NCI-H2081 (cell line): ENCODE results near the gene STIMATE.
A peak's percentile ranks its signal among the peaks of the same experiment; 100 is the strongest.

Experiments used
- DNase-seq, 2 experiments: peaks; one replicate each; lab custom pipeline; 2025; lab: John Stamatoyannopoulos, UW

STIMATE gene

DNA sequence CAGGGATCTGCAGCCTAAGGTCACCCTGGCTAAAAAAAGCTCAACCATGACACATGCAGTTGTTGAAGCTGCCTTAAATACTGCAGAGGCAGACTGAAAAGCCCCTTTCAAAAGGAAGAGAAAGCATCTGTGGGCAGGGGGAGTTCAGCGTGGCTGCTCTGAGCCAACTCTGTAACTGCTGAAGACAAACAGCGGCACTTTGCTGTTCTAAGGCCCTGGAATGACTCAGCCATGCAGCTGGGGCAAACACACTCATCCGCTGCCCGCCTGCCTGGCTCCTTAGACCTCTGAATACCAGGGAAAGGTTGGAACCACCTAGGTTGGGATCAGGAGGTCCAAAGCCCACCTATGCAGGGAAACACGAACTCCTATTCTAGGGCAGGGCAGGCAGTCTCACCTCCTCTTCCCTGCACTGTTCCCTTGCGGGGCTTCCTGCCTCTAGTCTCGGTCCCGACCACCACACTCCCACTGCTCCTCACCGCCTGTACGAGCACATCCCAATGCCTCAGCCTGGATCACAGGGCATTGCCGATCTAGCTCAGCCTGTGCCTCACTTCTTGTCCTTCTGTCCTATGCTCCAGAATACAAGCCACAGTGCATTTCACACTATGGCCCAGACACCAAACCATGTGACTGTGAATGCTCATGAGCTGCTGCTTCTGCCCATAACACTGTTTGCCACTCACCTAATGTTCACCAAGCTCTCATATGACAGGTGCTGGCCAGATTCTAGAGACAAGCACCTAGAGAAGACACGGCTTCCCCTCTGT, 56.0 kb downstream of the STIMATE start:
- no peak for DNase-seq

DNA sequence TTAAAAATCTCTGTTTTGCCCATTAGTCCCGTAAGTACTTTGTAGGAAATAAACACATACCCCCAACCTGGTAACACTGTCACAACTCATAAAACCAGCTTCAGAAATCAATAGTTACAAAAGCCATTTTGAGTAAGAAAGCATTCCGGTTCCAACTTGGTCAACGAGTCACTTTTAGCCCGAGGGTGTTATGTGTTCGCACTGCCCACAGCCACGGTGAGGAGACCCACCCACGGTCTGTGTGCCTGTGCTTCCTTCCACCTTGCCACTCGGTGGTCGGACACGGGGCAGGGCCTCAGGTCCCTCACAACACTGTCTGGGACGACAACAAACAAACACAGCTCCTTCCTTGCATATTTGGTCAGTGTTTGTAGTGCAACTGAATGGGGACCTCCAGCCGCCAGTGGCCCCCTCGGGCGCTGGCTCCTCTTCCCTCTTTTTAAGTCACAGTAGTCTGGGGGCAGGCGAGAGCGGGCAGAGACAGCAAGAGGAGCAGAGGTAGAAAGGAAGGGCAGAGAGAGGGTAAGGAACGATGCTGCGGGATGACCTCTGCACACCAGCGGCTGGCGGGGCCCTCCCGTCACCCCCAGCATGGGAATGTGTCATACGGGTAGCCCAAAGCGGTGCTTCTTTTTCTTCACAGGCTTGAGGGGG, 57.3 kb downstream of the STIMATE start:
- DNase-seq: no peak

DNA sequence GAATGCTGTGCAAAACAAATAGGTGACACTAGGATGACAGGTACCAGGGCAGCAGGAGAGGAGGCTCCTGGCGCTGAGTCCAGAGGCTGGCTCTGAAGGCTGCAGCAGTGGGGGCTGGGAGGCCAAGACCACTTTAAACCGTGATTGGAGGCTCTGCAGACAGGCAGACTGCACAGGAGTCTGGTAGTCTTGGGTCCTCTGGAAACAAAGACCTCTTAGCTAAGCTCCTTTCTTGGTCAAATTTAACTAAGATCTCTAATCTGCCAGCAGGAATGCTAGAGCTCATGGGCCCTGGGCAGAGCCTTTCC, 58.1 kb downstream of the STIMATE start:
- no peak for DNase-seq

DNA sequence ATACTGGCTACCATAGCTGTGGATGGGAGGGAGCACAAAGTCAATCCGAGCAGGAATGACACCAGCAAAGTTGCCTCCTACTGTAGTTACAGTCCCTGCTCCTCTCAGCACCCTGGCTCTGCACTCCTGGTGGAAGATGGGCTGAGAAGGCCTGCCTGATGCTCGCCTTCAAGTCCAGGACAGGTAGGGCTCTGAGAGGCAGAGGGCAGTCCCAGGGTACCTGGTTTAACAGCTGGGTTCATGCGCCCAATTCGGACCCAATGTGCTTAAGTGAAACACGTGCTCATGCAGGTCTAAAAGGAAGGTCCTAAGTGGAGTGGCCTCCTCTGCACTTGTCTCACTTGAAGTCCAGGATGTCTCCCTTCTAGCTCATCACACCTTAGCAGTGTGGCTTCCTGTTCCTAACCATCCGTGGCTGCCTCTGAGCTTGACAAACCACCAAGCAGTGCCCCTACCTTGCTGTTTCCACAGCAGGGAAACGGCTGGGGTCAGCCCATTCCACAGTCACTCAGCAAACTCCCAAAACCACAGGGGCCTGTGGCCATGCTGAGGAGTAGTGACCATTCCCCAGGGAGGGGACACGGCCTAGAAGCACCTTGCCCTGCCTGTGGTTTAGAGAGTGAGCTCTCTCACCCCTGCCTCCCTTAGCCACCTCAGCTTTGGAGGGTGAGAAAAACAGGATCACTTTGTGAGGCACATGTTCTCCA, 58.6 kb downstream of the STIMATE start:
- no peak for DNase-seq

DNA sequence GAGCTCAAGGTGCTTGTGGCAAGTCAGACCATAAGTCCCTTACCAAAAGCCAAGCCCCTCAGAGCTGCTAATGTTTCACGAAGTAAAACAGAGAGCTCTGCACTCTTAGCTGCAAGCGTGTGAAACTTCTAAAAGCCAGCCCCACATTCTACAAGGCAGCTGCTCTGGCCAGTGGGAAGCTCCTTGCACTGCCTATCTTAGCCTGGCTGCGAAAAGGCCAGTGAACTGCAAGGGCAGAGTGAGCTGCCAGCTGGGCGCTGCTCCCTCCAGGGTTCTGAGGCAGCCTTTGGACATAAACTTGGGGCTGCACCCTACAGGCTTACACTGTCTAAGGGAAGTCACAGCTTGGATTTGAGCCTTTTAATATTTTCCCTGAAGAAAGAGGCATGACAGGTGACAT, 60.4 kb downstream of the STIMATE start:
- DNase-seq: no peak

DNA sequence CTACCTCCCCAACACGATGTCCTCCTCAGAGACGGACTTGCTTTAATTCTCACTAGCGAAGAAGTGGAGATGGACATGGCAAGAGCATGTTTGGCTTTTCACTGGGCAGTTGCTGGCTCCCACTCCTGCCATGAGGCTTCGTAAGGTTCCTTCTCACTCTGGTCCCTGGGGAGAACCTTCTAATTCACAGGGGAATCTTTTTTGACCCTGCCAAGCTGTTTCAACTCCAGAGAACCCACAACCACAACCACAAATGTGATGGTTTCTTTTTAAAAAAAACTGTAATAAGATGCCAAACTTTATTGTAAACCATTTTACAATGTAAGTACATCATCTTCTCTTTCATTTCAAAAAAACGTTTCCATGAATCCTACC, 60.9 kb downstream of the STIMATE start:
- DNase-seq: no peak

DNA sequence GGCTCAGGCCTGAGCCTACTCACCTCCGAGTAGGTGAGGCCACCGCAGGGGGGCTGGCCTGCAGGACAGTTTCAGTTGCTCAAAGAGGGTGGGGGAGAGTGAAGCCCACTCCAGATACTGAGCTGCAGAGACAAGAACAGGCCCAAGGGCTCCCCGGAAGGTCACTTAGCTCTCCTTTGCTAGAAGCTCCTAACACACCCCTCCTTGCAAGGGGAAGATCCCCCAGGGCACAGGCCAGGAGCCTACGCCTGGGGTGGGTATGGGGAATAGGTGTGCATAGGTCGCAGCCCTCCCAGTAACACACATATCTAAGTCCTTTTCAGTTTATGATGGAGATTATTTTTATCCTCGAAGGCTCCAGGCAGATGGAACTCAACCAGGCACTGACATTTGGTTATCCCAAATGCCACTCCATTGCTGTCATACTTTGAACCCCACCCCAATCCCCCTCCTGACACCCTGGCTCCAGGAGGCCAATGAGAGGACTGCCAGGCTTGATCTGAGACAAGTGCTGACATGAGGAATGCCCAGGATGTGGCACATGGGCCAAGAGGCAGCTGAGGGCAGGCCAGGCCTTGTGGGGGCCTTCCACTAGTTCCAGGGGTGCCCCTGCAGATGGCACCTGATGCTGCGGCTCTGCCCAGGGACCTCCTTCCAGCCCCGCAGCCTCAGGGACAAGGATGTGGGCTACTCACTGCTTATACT, 61.4 kb downstream of the STIMATE start:
- no peak for DNase-seq

DNA sequence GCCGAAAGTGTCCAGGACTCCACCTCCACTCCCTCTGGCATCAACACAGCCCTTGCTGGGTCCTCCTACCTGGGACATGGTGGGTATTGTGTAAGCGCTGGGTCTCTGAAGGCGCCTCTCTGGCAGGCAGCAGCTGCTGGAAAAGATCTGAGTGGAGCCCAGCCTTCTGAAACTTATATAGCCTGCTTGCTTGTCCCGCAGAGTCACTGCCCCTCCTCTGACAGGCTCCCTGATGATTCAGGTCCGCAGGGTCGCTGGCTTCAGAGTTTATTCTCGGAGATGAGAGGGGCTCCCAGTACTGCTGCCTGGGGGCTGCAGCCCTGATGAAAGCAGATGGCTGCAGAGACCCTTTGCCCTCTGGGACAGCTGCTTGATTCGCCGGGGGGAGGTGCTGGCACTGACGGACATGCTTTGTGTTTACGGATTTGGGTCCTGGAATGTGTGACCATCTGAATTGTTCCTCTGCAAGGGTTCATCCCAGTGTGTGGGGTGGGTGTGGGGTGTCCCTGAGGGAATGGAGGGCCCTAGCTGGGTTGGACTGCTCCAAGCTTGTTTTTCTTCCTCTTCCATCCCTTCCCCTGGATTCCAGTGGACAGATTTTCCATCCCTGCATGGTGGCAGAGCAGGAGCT, 62.4 kb downstream of the STIMATE start, which contains the start of gene MUSTN1:
Gene MUSTN1, minus strand, starts transcription at position 149 of the 631 bp plus-strand sequence. Its CDS starts 71 bp downstream, at position 78.
- DNase-seq: no peak

DNA sequence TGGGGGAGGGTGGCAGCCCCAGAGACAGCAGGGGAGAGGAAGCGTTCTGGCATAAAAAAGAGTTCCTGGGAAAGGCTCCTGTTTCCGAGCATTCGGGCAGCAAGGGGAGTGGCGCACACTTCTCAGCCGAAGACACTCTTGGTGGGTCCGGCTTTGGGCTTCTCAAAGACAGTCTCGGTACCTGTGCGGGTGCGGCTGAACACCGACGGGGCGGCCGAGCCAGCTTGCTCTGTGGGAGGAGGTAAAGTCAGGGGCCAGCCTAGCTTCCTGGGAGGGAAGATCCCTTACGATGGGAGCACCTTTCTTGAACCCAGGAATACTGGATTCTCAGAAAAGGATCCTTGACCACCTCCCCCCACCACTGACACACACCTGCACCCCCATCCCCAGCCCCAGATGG, 64.1 kb downstream of the STIMATE start:
- DNase-seq: no peak

DNA sequence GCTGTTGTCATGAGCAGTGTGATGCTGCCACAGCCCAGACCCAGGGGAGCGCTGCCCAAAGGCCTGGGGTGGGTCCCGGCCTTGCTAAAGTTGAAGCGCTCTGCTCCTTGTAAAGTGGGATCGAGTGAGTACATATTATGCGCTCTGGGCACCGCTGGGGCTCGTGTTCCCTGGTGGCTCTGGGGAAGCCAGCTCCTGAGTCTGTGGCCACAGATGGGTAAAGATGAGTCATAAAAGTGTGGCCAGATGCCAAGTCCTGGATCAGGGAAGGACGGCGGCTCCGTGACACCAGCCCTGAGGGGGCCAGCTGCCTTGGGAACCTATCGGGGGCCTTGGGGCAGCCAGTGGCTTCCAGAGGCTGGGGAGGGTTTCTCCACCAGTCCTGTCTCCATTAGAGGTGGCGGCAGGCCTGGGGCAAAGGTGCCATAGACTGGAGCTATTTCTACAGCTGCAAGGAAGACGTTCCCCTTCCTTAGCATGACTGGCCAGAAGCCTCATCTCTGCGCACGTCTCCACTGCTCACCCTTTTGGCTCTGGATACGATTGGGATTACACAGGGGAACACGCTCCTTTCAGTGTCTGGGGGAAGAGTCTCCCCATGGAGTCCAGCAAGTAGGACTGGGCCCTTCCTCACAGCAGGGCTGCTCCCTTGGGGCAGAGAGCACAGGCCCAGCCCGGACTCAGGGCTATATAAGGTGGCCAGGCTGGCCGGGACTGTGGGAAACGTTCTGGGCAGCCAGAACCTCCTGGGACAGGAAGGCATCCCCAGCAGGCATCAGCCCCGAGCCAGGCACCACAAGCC, 65.6 kb downstream of the STIMATE start:
- DNase-seq: peak in 1 of 2 experiments; percentile 9

DNA sequence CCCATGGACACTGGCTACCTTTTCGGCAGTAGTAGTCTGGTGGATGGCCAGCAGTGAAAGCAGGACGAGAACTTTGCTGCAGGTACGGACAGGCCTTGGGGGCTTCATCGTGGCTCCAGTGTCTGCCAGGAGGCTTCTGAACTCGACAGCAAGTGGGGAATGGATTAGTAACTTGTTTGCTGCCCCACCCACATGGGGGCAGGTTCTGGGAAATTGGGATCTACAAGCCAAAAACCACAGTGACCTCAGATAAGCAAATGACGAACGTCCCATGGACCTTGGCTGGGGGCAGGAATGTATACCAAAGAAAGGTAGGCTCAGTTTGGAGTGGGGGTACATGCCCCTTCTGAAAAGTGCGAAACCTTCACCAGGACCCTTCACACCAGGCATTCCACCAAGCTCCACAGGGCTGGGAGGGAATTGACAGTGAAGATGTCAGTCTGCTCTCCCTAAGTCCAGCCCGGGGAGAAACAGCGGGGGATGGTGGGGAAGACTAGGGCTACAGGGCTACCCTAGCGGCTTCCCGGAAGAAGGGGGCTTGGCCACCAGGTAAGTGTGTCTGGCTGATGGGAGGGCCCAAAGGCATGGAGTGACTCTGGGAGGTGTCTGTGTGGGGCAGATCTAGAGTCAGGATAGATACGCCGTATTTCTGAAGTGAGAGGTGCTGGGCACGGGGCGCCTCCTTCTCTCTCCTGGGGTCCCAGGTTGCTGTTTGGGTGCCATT, 66.7 kb downstream of the STIMATE start, which contains the start of gene ITIH4:
Gene ITIH4, minus strand, starts transcription at position 138 of the 724 bp plus-strand sequence. Its CDS starts 30 bp downstream, at position 108.
- DNase-seq: no peak

DNA sequence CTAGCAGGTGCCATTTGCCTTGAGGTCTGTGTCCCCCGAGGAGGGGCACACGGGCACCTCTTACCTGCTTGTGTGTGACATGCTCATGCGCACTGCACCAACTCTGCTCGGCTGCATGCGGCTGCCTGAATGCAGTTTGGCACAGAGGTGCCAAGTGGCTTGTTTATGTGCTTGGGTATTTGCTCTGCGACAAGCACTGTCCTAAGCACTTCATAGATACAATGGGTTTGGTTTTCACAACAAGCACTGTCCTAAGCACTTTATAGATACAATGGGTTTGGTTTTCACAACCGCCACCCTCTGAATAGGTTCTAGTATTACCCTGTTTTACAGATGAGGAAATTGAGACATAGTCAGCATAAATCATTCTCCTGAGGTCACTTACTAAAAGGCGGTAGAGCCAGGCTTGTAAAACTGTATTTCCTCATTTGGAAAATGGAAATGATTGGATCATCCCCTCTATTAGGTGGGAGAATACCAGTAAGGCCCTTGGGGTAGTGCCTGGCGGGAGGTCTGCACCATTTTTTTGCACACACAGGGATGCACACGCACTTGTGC, 67.4 kb downstream of the STIMATE start:
- no peak for DNase-seq

DNA sequence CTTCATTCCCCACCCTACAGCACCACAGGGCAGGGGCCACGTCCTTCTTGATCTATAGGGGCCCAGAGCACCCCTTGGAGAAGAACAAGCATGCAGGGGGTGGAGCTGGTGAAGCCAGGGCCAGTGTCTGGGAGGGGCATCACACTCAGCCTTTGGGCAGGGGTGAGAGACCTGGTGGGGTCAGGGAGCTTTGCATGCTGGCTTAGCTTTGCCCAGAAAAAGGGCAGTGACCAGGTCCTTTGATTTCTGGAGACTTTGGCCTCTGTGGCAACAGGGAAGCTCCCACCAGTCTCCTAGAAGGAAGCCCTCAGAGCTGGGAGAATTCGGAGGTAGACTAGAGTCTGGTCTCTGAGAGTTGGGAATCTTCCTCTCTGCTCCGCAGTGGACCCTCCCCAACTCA, 67.9 kb downstream of the STIMATE start:
- no peak for DNase-seq

DNA sequence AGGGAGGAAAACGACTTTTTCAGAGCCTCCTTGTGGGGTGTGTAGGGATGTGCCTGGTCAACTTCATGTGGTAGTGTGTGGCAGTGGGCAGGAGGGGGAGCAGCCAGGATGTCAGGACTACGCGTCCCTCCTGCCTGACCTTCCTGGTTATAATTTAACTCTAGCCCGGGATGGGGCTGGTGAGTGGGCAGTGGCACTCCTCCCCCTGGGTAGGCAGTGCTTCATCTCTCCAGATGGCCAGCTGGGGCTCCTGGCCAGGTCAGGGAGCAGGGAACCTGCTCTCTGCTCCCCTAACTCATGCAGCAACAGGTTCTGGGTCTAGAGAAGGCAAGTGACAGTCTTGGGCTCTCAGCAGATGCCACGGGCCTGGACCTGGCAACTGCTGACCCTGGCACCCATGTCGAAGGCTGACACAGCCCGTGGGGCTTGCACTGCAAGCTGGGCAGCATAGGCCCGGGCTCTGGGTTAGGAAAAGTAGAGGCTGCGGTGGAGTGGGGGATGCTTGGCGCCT, 69.4 kb downstream of the STIMATE start:
- DNase-seq: no peak

DNA sequence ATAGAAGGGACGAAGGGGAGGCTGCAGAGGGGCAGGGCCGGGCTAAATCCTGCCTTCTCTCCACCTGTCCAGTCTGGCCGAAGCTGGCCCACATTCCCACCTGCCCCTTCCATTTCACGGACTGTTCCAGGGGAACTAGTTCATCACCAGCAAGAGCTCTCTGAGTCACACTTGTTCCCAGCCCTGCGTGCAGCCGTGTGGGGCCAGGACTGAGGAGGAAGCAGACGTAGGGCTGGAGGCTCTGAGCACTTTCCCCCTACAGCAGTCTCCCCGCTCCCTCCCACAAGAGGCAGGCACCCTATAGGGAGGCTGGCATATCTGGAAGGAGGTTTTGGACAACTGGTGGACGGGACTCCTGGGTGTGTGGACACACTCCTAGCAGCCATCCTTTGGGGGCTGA, 69.9 kb downstream of the STIMATE start:
- no peak for DNase-seq

DNA sequence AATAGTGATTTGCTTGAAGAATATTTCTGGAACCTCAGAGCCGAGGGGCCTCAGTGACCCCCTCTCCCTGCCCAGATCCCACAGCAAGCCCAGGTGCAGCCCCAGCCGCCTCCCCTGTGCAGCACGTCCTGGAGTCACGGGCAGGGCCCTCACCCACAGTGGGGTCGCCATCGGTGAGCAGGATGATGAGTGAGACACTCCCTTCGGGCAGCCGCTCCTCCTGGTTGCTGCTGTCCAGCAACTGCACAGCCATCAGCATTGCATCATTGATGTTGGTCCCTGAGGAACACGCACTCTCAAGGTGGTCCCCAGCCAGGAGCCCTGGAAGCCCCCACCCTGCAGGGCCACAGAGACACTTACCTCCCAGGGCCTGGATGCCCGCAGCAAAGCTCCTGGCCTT, 73.3 kb downstream of the STIMATE start:
- DNase-seq: no peak

DNA sequence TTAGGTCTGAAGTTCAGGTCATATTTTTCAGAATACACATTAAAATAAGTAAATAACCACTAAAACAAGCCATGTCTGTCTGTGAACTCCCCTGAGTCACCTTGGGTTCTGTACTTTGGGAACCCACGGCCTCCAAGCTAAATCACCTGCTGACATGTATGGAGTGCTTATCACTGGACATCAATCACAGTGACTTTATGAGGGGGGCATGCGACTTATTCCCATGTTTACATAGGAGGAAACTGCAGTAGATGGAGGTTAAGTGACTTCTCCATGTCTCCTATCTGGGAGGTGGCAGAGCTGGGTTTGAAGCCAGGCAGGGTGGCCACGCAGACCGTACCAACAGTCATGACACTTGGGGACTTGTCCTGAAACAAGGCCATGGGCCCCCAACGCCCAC, 75.0 kb downstream of the STIMATE start:
- DNase-seq: no peak

DNA sequence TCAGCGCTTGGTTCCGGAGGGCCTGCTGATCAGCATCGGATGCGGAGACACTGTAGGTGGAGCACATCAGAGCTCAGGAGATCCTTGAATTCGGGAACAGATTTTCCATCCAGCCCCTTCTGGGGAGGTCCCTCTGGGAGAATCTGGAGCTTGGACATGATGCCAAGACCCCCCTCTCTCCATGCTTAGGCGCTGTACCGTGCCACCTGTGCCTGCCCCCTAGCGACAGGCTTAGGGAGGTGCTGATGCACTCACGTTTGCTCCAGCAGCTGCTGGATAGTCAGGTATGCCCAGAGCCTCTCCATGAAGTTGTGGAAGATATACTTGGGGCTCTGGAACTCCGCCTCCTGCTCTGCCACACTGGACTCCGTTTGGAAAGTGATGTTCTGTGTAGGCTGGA, 76.6 kb downstream of the STIMATE start:
- no peak for DNase-seq

DNA sequence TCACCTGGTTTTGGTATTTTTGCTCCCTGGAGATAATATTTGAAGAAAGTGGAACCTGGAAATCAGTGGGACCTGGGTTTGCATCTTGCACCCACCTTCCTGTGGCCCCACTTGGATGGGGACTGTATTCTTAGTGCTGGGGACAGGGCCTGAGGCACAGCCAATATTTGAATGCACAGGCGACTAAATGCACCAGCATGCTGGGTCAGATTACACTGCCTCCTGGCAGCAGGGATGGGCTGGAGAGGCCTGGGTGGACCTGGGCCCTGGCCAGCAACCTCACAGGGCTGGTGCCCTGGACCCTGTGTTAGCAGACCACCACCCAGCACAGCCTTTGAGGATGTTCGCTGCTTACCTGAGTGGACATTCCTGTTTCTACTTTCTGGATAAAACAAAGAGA, 77.4 kb downstream of the STIMATE start:
- no peak for DNase-seq

DNA sequence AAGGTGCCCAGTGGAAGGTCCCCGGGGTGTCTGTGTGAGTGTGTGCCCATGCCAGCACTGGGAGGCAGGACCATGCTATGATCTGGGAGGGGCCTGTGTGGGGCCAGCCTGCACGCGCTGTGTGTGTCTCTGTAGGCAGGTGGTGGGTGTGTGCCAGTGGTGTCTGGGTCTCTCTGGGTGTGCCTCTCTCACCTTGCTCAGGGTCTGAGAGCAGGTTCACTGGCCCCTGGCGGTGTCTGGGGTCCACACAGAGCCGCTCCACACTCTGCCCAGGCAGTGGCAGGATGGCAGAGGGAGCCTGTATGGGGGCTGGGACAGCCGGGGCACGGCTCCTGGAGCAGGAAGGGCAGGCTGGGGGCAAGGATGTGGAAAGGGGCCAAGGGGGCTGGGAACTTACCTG, 79.5 kb downstream of the STIMATE start:
- no peak for DNase-seq
